A549 treated with CORT108297 at 1 μM for 4 hours (cell line): Measurements from ENCODE around the gene TTC39C. TPM values are rescaled to one million over a fixed set of nuclear protein-coding genes. Genes with fewer than 3 reads are reported as not detected.

Experiments used
- total RNA-seq: library from RNA; stranded (reverse); fragments of 200-300 nt; extraction: Qiagen RNA extraction; gene quantifications from 5 replicates; pipeline ENCODE4 v1.2.3, GENCODE V29; 2022

TTC39C gene
- 8.0 to 12.8 TPM (median 11.8 TPM) in 5 replicates for total RNA-seq

GRCh38 chr18:24014062-24014985 is at the start of gene TTC39C:
Gene TTC39C (plus strand): TSS chr18:24014754. CDS start chr18:24014872, 118 bp downstream.

GRCh38 chr18:24138789-24139616 is 124.4 kb downstream of the TTC39C start, which contains the start of gene CABYR:
Gene CABYR (plus strand): TSS chr18:24139062. CDS start chr18:24143115, 4,053 bp downstream.

Other genes starting within 250 kb of the TTC39C start
- 10.4 to 15.8 TPM (median 11.1 TPM) in 5 replicates for gene CABYR, start 124.3 kb downstream of the TTC39C start, total RNA-seq